A549 (cell line): ENCODE measurements around the gene TMEM120B. TPM values are rescaled to one million over a fixed set of nuclear protein-coding genes. Genes with fewer than 3 reads are reported as not detected.

Experiments
- ATAC-seq, 2 experiments: fragments of 200-7000 bp in 1 of 2; fragments of >200 bp in 1 of 2; cut with Nextera tagmentation in 1 of 2; cut with Tn5 transposase in 1 of 2; 3 replicates each; pipeline versions ENCODE4 v1.8.0 to v1.9.1; 2018 to 2020; ENCODE audit warnings: mild to moderate bottlenecking in 1 of 2, moderate library complexity in 1 of 2
- CTCF ChIA-PET: fragments of 300-600 bp; sonication (Branson Sonifier 250); formaldehyde crosslinking; extraction: SDS; loops from one replicate; lab custom pipeline; 2021; ENCODE audit warnings: antibody characterized with exemption, inconsistent platforms; lab: Yijun Ruan, JAX
- POLR2A ChIA-PET: fragments of 350-600 bp; formaldehyde crosslinking; extraction: SDS; loops from one replicate; lab custom pipeline; 2021; ENCODE audit warnings: antibody characterized with exemption, inconsistent platforms; lab: Yijun Ruan, JAX
- DNase-seq, 2 experiments: peaks; one replicate each; pipeline versions ENCODE4 v3.0.0 to v3.0.0-alpha.2; 2011 to 2016; ENCODE audit warnings: low read depth in 1 of 2, low spot score in 1 of 2
- FAIRE-seq: peaks from 2 replicates; lab custom pipeline; 2011; peaks lifted over from hg19 to GRCh38; lab: Jason Lieb, UNC
- H3K27ac ChIP-seq, 2 experiments: fragments of >200 bp; sonication (Bioruptor Twin); formaldehyde crosslinking; 3 replicates each; pipeline ENCODE4 v1.5.1; 2016 to 2017
- H3K4me1 ChIP-seq: fragments of >200 bp; sonication (Bioruptor Twin); formaldehyde crosslinking; 3 replicates; pipeline ENCODE4 v1.6.1; 2016
- H3K4me2 ChIP-seq: fragments of >200 bp; sonication (Bioruptor Twin); formaldehyde crosslinking; 3 replicates; pipeline ENCODE4 v1.6.1; 2016
- H3K4me3 ChIP-seq: fragments of >200 bp; sonication (Bioruptor Twin); formaldehyde crosslinking; 3 replicates; pipeline ENCODE4 v1.5.1; 2016
- H3K9me3 ChIP-seq: fragments of >200 bp; sonication (Bioruptor Twin); formaldehyde crosslinking; 3 replicates; pipeline ENCODE4 v1.6.1; 2016
- CBX8 ChIP-seq: fragments of 200-600 bp; sonication (generic); IDR thresholded peaks from 2 replicates; pipeline ENCODE4 v1.6.1; 2016
- CEBPB ChIP-seq, 2 experiments: fragments of >200 bp in 1 of 2; sonication (Bioruptor Twin) in 1 of 2; formaldehyde crosslinking in 1 of 2; IDR thresholded peaks; 2 replicates each; pipeline ENCODE4 v1.6.1; 2012 to 2016
- ELK1 ChIP-seq: fragments of 150-350 bp; IDR thresholded peaks from 2 replicates; pipeline ENCODE4 v1.6.1; 2014; ENCODE audit warnings: low read depth, mild to moderate bottlenecking, low read length
- EP300 ChIP-seq, 2 experiments: fragments of >200 bp; sonication (Bioruptor Twin); formaldehyde crosslinking; IDR thresholded peaks; 2 replicates in 1 of 2; 3 replicates in 1 of 2; pipeline ENCODE4 v1.6.1; 2016 to 2017
- ESRRA ChIP-seq: fragments of 150-350 bp; IDR thresholded peaks from 2 replicates; pipeline ENCODE4 v1.6.1; 2014; ENCODE audit warnings: mild to moderate bottlenecking, low read length, borderline replicate concordance
- FOSL2 ChIP-seq, 2 experiments: fragments of 450-650 bp in 1 of 2; fragments of >200 bp in 1 of 2; sonication (Bioruptor Twin) in 1 of 2; formaldehyde crosslinking; IDR thresholded peaks; 2 replicates each; pipeline versions ENCODE4 v1.5.0 to v1.6.1; 2016 to 2020; ENCODE audit warnings: mild to moderate bottlenecking in 1 of 2, moderate library complexity in 1 of 2
- HDAC2 ChIP-seq: fragments of 200-600 bp; sonication (generic); IDR thresholded peaks from 2 replicates; pipeline ENCODE4 v1.6.1; 2016
- HEYL ChIP-seq: fragments of 250-450 bp; sonication (Bioruptor Pico); IDR thresholded peaks from 2 replicates; pipeline ENCODE4 v1.8.0; 2021; ENCODE audit warnings: mild to moderate bottlenecking, moderate library complexity
- HMGXB4 ChIP-seq: fragments of 250-450 bp; sonication (Bioruptor Pico); IDR thresholded peaks from 2 replicates; pipeline ENCODE4 v1.5.0; 2021; ENCODE audit warnings: mild to moderate bottlenecking, moderate library complexity, borderline replicate concordance
- JUN ChIP-seq, 2 experiments: fragments of >200 bp; sonication (Bioruptor Twin); formaldehyde crosslinking; IDR thresholded peaks; 2 replicates in 1 of 2; 3 replicates in 1 of 2; pipeline ENCODE4 v1.6.1; 2016 to 2017
- JUNB ChIP-seq: fragments of >200 bp; sonication (Bioruptor Twin); formaldehyde crosslinking; IDR thresholded peaks from 2 replicates; pipeline ENCODE4 v1.6.1; 2016
- KDM1A ChIP-seq: fragments of 200-600 bp; sonication (generic); IDR thresholded peaks from 2 replicates; pipeline ENCODE4 v1.6.1; 2016; ENCODE audit warnings: low read depth, mild to moderate bottlenecking
- MAX ChIP-seq: IDR thresholded peaks from 2 replicates; pipeline ENCODE4 v1.6.1; 2012
- MAZ ChIP-seq: fragments of 150-350 bp; IDR thresholded peaks from 2 replicates; pipeline ENCODE4 v1.6.1; 2014; ENCODE audit warnings: antibody characterized with exemption, low read depth, low read length, borderline replicate concordance
- NR3C1 ChIP-seq: fragments of >200 bp; sonication (Bioruptor Twin); formaldehyde crosslinking; IDR thresholded peaks from 3 replicates; pipeline ENCODE4 v1.6.1; 2017
- PHF8 ChIP-seq: fragments of 200-600 bp; sonication (generic); IDR thresholded peaks from 2 replicates; pipeline ENCODE4 v1.6.1; 2016; ENCODE audit warnings: low read depth, mild to moderate bottlenecking, antibody characterized with exemption, moderate library complexity, borderline replicate concordance
- RAD21 ChIP-seq, 2 experiments: fragments of >200 bp in 1 of 2; sonication (Bioruptor Twin) in 1 of 2; formaldehyde crosslinking in 1 of 2; IDR thresholded peaks in 1 of 2; conservative IDR thresholded peaks in 1 of 2; 2 replicates in 1 of 2; 3 replicates in 1 of 2; pipeline ENCODE4 v1.6.1; 2012 to 2018; ENCODE audit warnings: inconsistent platforms in 1 of 2
- RFX5 ChIP-seq: fragments of 450-650 bp; IDR thresholded peaks from 2 replicates; pipeline ENCODE4 v1.7.1; 2014; ENCODE audit warnings: antibody characterized with exemption, mild to moderate bottlenecking, moderate library complexity
- RNF2 ChIP-seq: fragments of 200-600 bp; sonication (generic); IDR thresholded peaks from 2 replicates; pipeline ENCODE4 v1.6.1; 2016; ENCODE audit warnings: low read depth, mild to moderate bottlenecking, antibody characterized with exemption, moderate library complexity, borderline replicate concordance
- SMC3 ChIP-seq: fragments of >200 bp; sonication (Bioruptor Twin); formaldehyde crosslinking; IDR thresholded peaks from 3 replicates; pipeline ENCODE4 v1.6.1; 2018; ENCODE audit warnings: inconsistent platforms
- SREBF2 ChIP-seq: fragments of 450-650 bp; IDR thresholded peaks from 2 replicates; pipeline ENCODE4 v1.6.1; 2014; ENCODE audit warnings: mild to moderate bottlenecking, moderate library complexity
- TFCP2L1 ChIP-seq: fragments of 250-450 bp; sonication (Bioruptor Pico); IDR thresholded peaks from 2 replicates; pipeline ENCODE4 v1.5.0; 2021; ENCODE audit warnings: mild to moderate bottlenecking
- ZC3H11A ChIP-seq: fragments of 450-650 bp; IDR thresholded peaks from 2 replicates; pipeline ENCODE4 v1.6.1; 2014; ENCODE audit warnings: antibody characterized with exemption, mild to moderate bottlenecking
- ZSCAN20 ChIP-seq: fragments of 250-450 bp; sonication (Bioruptor Pico); IDR thresholded peaks from 2 replicates; pipeline ENCODE4 v1.8.0; 2022; ENCODE audit warnings: mild to moderate bottlenecking, moderate library complexity
- WGBS: methylation state at CpG from one replicate; pipeline ENCODE4 v1.1.6; 2017; ENCODE audit errors: missing lambda C conversion rate; 5-methylcytosine and 5-hydroxymethylcytosine counted together
- polyA plus RNA-seq, 4 experiments: library from polyadenylated mRNA; depleted of rRNA in 3 of 4; stranded (reverse); fragments of >200 nt; fragmentation: RNase III in 1 of 4; extraction: RNeasy Plus Mini Kit Qiagen cat#74134 plus additional on column Dnase treatment in 1 of 4; gene quantifications; 2 replicates in 3 of 4; 3 replicates in 1 of 4; pipeline ENCODE4 v1.2.3, GENCODE V29; 2011 to 2017
- TF ChIP-seq, protein P1 (sequence below): fragments of >200 bp; sonication (Bioruptor Twin); formaldehyde crosslinking; IDR thresholded peaks from 2 replicates; pipeline ENCODE4 v1.6.1; 2016
- TF ChIP-seq, protein P2 (sequence below): IDR thresholded peaks from 2 replicates; pipeline ENCODE4 v1.6.1; 2012; ENCODE audit warnings: low read depth, borderline replicate concordance

The TMEM120B gene
- polyA plus RNA-seq, 2 of the 4 experiments (the other 2 are of a cell fraction) = 10.6 to 13.2 TPM

- no peak for TF ChIP-seq JUN (IDR thresholded peaks at IDR 0.05)
- TF ChIP-seq HEYL (CRISPR knock-in tag) = no peak
- TF ChIP-seq, protein P1, sequence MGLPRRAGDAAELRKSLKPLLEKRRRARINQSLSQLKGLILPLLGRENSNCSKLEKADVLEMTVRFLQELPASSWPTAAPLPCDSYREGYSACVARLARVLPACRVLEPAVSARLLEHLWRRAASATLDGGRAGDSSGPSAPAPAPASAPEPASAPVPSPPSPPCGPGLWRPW = no peak
- TF ChIP-seq MAZ = no peak
- no peak for TF ChIP-seq CBX8
- no peak for TF ChIP-seq KDM1A
- no peak for TF ChIP-seq CEBPB (IDR thresholded peaks at IDR 0.05)
- TF ChIP-seq HMGXB4 (CRISPR knock-in tag) = no peak
- TF ChIP-seq ESRRA = no peak
- TF ChIP-seq FOSL2 (IDR thresholded peaks at IDR 0.05) = no peak
- no peak for TF ChIP-seq FOSL2 (CRISPR knock-in tag; IDR thresholded peaks at IDR 0.05)
- TF ChIP-seq, protein P2, sequence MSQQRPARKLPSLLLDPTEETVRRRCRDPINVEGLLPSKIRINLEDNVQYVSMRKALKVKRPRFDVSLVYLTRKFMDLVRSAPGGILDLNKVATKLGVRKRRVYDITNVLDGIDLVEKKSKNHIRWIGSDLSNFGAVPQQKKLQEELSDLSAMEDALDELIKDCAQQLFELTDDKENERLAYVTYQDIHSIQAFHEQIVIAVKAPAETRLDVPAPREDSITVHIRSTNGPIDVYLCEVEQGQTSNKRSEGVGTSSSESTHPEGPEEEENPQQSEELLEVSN = no peak
- TF ChIP-seq RAD21 (conservative IDR thresholded peaks at IDR 0.05 in 1 of 2, IDR thresholded peaks at IDR 0.05 in 1 of 2) = no peak
- TF ChIP-seq RNF2 = no peak
- no peak for TF ChIP-seq SMC3
- H3K4me2 ChIP-seq = no peak overlapping the region
- ATAC-seq = no peak
- DNase-seq = no peak
- peak overlapping the region in 1 of 2 experiments; percentile 59; a peak in 1 of 6 replicates for H3K27ac ChIP-seq
- CTCF ChIA-PET = interaction anchor here (0.7 kb wide), 1 partner anchor 55 kb away, joined by 3 read pairs; the partner anchor contains the start of gene RHOF
- POLR2A ChIA-PET = no interaction called here
- H3K4me3 ChIP-seq = no peak overlapping the region
- FAIRE-seq = no peak
- WGBS = 94% methylated on average over 9 of the region's 9 CpGs
- H3K4me1 ChIP-seq = peaks cover 25% of the 10 kb centered on the region
- no peaks in the 10 kb centered on the region for H3K9me3 ChIP-seq
Measured at GRCh38 chr12:121738340-121738858, 25.8 kb downstream of the TMEM120B start.

GRCh38 chr12:121740847-121741246 is 28.3 kb downstream of the TMEM120B start:
- Histone ChIP-seq H3K27ac (peak overlapping the region; percentile 10 to 17; a peak in 2 of 6 replicates), H3K9me3 (no peaks in the 10 kb centered on the region), H3K4me3 (no peak overlapping the region), H3K4me1 (peaks cover 27% of the 10 kb centered on the region), H3K4me2 (no peak overlapping the region)
- TF ChIP-seq HEYL (CRISPR knock-in tag) (no peak), PHF8 (no peak), CBX8 (no peak), EP300 (IDR thresholded peaks at IDR 0.05) (no peak), ZSCAN20 (CRISPR knock-in tag) (no peak), NR3C1 (no peak), RNF2 (no peak), ZC3H11A (no peak), HDAC2 (no peak), ELK1 (no peak), JUNB (no peak), SREBF2 (no peak), CEBPB (IDR thresholded peaks at IDR 0.05) (no peak), RFX5 (no peak), MAX (no peak), TFCP2L1 (CRISPR knock-in tag) (no peak), KDM1A (no peak)
- no peak for DNase-seq
- CTCF ChIA-PET = interaction anchor here (1.0 to 2.1 kb wide), 5 partner anchors 28 to 71 kb away, joined by 3 to 9 read pairs (median 4); partner anchors contain the start of genes RHOF and TMEM120B
- 91% methylated on average over 4 of the region's 4 CpGs for WGBS
- POLR2A ChIA-PET = no interaction called here
- ATAC-seq = no peak
- FAIRE-seq = no peak
